Neural cell (in vitro differentiated cells): Measurements from ENCODE around the gene LUZP1.

Source experiments
- CTCF ChIP-seq: fragments of 450-650 bp; IDR thresholded peaks from 2 replicates; pipeline ENCODE4 v1.5.1; 2014; ENCODE audit warnings: antibody characterized with exemption, mild to moderate bottlenecking, moderate library complexity; ENCODE audit not compliant: poor library complexity, severe bottlenecking
- EP300 ChIP-seq: fragments of 450-650 bp; conservative IDR thresholded peaks from 2 replicates; pipeline ENCODE4 v1.6.1; 2014; ENCODE audit warnings: antibody characterized with exemption, mild to moderate bottlenecking, moderate library complexity; ENCODE audit not compliant: poor library complexity, severe bottlenecking
- EZH2 ChIP-seq: fragments of 200-600, 300-800 bp; shearing (Covaris generic), sonication (generic); IDR thresholded peaks from 2 replicates; pipeline ENCODE4 v1.6.1; 2014; ENCODE audit warnings: antibody characterized with exemption, low read length, borderline replicate concordance, mild to moderate bottlenecking; ENCODE audit not compliant: insufficient read depth, poor library complexity, severe bottlenecking
- MXI1 ChIP-seq: fragments of 450-650 bp; conservative IDR thresholded peaks from 2 replicates; pipeline ENCODE4 v1.6.1; 2014; ENCODE audit warnings: antibody characterized with exemption, mild to moderate bottlenecking; ENCODE audit not compliant: poor library complexity, severe bottlenecking
- POLR2AphosphoS5 ChIP-seq: IDR thresholded peaks from 2 replicates; pipeline ENCODE4 v1.6.1; 2012
- RAD21 ChIP-seq: fragments of 450-650 bp; conservative IDR thresholded peaks from 2 replicates; pipeline ENCODE4 v1.6.1; 2014; ENCODE audit warnings: antibody characterized with exemption, mild to moderate bottlenecking, moderate library complexity
- REST ChIP-seq: IDR thresholded peaks from 2 replicates; pipeline ENCODE4 v1.6.1; 2012; ENCODE audit warnings: borderline replicate concordance
- SMC3 ChIP-seq: fragments of 450-650 bp; conservative IDR thresholded peaks from 2 replicates; pipeline ENCODE4 v1.6.1; 2014; ENCODE audit warnings: antibody characterized with exemption, mild to moderate bottlenecking, moderate library complexity; ENCODE audit not compliant: poor library complexity
- TAF1 ChIP-seq: IDR thresholded peaks from 2 replicates; pipeline ENCODE4 v1.6.1; 2012; ENCODE audit warnings: low read depth

GRCh38 chr1:23118957-23119792 is 49.5 kb downstream of the LUZP1 start:
- TF ChIP-seq CTCF (no peak), EZH2 (no peak), SMC3 (no peak), RAD21 (no peak), POLR2AphosphoS5 (no peak), EP300 (no peak), TAF1 (no peak), REST (no peak), MXI1 (no peak)
